GM23338 (cell line): ENCODE results near the gene LGI1.

Experiments
- CTCF ChIP-seq, 2 experiments: fragments of 200-600 bp in 1 of 2; sonication (generic) in 1 of 2; conservative IDR thresholded peaks; 2 replicates each; pipeline versions ENCODE4 v1.5.1 to v1.6.1; 2016 to 2017; ENCODE audit warnings: antibody characterized with exemption in 2 of 2, low read depth in 2 of 2, mild to moderate bottlenecking in 2 of 2, moderate library complexity in 1 of 2
- EZH2 ChIP-seq: fragments of 200-600 bp; sonication (generic); IDR thresholded peaks from one replicate; pipeline ENCODE4 v1.8.0; 2017; ENCODE audit warnings: antibody characterized with exemption, mild to moderate bottlenecking, low read depth; ENCODE audit not compliant: unreplicated experiment
- EZH2phosphoT487 ChIP-seq: fragments of 200-600 bp; sonication (generic); IDR thresholded peaks from one replicate; pipeline ENCODE4 v1.8.1; 2018; ENCODE audit warnings: antibody characterized with exemption; ENCODE audit not compliant: unreplicated experiment
- JUNB ChIP-seq: IDR thresholded peaks from one replicate; pipeline ENCODE4 v1.6.1; 2016; ENCODE audit warnings: antibody characterized with exemption; ENCODE audit not compliant: unreplicated experiment
- POLR2AphosphoS5 ChIP-seq: IDR thresholded peaks from 2 replicates; pipeline ENCODE4 v1.6.1; 2016; ENCODE audit warnings: antibody characterized with exemption, low read depth

- TF ChIP-seq CTCF (conservative IDR thresholded peaks at IDR 0.05; ENCODE audit: low read depth in 2 of 2) = no peak
- no peak for TF ChIP-seq EZH2
- no peak for TF ChIP-seq JUNB
- no peak for TF ChIP-seq EZH2phosphoT487
- TF ChIP-seq POLR2AphosphoS5 = no peak
These were observed 45.8 kb upstream of the LGI1 start for GRCh38 chr10:93711891-93712290.
